Measurements from ENCODE around the gene GRID2.

Gene GRID2

GRCh38 chr4:93478805-93479204, 1175.0 kb downstream of the GRID2 start:
- TF ChIP-seq CTCF (conservative IDR thresholded peaks at IDR 0.05; ENCODE audit: low read depth, low read length) = no peak
- no peak for DNase-seq (ENCODE audit: low read depth)
- H3K4me3 ChIP-seq (ENCODE audit: low read length) = no peak overlapping the region

DNA sequence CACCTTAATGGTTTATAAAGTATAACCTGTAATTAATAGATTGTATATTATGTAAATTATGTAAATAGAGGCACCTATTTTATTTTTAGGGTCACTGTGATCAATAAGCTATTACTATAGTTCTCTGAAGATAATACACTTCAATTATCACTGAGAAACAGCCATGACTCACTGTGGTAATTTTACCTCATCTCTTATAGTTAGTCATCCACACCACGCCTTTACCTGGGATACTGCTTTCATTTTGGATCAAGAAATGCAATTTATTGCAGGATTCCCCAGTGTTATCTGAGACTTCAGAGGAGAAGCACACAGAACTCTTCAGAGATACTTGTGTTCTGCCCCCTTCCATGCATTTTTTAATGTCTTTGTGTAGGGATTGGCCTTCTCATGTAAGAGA, 1176.7 kb downstream of the GRID2 start:
- no peak for TF ChIP-seq CTCF (conservative IDR thresholded peaks at IDR 0.05; ENCODE audit: low read depth, low read length)
- H3K4me3 ChIP-seq (ENCODE audit: low read length) = no peak overlapping the region
- DNase-seq (ENCODE audit: low read depth) = no peak

DNA sequence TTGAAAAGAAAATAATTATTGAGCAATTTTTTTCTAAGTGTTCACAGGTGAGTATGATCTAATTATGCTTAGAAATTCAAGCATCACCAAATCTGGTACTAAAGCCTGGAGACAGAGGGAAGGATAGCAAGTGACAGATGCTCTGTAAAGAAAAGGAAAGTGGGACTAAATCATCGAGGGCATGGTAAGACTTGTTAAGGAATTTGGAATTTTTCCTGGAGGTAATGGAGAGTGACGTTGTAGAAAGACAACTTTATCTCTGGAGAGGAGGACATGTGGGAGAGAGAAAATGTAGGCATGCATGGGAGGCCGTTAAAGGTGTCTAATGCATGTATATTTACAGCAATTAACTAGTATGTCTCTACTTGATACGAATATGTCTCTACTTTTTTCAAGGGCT, 1191.6 kb downstream of the GRID2 start:
- TF ChIP-seq CTCF (conservative IDR thresholded peaks at IDR 0.05; ENCODE audit: low read depth, low read length) = no peak
- H3K4me3 ChIP-seq (ENCODE audit: low read length) = no peak overlapping the region
- no peak for DNase-seq (ENCODE audit: low read depth)

GRCh38 chr4:93501244-93501643, 1197.5 kb downstream of the GRID2 start:
- no peak for DNase-seq (ENCODE audit: low read depth)

DNA sequence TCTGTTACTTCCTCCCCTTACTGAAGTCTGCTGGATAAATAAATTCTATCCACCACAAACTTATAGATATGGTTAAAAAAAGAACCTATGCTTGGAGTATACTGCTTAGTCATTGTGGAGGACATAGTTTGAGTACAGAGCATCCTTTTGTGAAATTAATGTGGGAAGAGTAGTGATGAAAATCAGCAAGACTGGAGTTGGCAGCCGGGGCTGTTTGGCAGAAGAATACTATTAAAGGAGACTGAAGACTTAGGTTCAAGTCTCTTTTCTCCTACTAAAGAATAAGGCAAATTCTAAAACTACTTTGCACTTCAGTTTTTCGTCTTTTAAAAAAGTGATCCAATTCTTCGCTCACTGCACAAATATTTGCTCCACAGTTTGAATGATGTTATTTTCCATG, 1198.2 kb downstream of the GRID2 start:
- no peak overlapping the region for H3K4me3 ChIP-seq (ENCODE audit: low read length)
- DNase-seq (ENCODE audit: low read depth) = no peak
- TF ChIP-seq CTCF (conservative IDR thresholded peaks at IDR 0.05; ENCODE audit: low read depth, low read length) = no peak

More at GRCh38 chr4:93501244-93501643, 1197.5 kb downstream of the GRID2 start:
- TF ChIP-seq CTCF (conservative IDR thresholded peaks at IDR 0.05; ENCODE audit: low read depth, low read length) = no peak
- H3K4me3 ChIP-seq (ENCODE audit: low read length) = no peak overlapping the region

DNA sequence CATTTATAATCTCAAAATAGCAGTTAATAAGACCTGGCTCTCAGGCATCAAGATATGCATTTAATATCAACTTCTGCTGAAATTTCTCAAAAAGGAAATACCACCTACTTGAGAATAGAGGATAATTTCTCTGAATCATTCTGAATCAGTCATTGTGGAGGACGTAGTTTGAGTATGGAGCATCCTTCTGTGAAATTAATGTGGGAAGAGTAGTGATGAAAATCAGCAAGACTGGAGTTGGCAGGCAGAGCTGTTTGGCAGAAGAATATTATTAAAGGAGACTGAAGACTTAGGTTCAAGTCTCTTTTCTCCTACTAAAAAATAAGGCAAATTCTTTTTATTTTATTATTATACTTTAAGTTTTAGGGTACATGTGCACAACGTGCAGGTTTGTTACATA, 1199.2 kb downstream of the GRID2 start:
- DNase-seq (ENCODE audit: low read depth) = no peak
- H3K4me3 ChIP-seq (ENCODE audit: low read length) = no peak overlapping the region
- TF ChIP-seq CTCF (conservative IDR thresholded peaks at IDR 0.05; ENCODE audit: low read depth, low read length) = no peak

DNA sequence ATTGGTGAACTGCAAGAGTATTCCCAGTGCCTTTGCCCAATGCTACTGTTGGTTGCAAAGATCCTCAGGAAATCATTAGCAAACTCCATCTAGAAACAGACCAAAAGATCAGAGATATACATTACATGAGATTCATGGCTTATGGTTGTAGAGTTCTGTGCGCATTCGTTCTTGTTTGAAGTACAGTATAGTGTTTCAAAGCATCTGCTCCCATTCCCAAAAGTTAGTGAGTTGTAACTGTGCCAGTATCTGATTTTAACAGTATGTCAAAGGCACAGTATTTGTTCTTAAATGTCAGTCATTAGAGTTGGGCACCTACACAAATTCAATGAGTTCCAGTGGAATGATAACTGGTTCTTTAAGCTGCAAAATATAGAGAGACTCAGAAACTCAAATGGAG, 1210.1 kb downstream of the GRID2 start:
- no peak for DNase-seq (ENCODE audit: low read depth)
- no peak overlapping the region for H3K4me3 ChIP-seq (ENCODE audit: low read length)
- no peak for TF ChIP-seq CTCF (conservative IDR thresholded peaks at IDR 0.05; ENCODE audit: low read depth, low read length)

All from retinal pigment epithelial cell (primary cell).